ENCODE measurements around the gene RAB5IF.
"Not testable (repeated sequence)": the region's sequence is repeated elsewhere in the genome, so short reads cannot be mapped to it uniquely, and the experiment has no call there.

RAB5IF gene

DNA sequence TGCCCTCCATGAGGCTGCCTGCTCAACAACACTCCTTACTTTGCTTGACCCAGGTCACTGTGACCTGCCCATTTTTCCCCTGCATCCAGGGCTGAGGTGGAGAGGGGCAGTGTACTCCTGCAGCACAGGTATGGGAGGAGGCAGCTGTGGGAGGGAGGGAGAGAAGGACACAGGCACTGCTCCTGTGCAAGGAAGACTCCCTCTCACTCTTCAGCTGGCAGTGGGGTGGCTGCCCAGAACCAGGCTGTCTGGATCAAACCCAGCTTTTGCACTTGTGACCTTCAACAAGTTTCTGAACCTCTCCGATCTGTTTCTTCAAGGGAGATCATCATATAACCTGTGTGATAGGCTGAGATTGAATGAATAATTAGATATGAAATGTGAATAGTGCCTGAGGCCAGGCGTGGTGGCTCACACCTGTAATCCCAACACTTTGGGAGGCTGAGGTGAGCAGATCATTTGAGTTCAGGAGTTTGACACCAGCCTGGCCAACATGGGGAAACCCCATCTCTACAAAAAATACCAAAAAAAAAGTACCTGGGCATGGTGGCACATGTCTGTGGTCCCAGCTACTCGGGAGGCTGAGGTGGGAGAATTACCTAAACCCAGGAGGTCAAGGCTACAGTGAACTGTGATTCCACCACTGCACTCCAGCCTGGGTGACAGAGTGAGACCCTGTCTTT lies 18.1 kb upstream of the RAB5IF start:
- DNase-seq, result no peak

DNA sequence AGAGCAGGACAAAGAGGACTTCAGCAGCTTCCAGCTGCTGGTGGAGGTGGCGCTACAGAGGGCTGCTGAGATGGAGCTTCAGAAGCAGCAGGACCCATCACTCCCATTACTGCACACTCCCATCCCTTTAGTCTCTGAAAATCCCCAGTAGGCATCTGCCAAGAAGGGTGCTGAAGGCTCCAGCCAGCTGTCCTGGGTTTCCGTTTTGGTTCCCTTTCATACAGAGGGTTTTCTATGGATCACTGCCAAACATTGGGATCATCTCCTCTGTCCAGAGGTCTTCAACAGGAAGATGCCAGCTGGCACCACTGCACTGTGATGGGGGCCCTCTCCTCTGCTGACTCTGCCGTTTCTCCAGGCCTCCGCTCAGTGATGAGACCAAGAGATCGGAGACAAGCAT lies 14.3 kb upstream of the RAB5IF start:
- DNase-seq, result no peak

DNA sequence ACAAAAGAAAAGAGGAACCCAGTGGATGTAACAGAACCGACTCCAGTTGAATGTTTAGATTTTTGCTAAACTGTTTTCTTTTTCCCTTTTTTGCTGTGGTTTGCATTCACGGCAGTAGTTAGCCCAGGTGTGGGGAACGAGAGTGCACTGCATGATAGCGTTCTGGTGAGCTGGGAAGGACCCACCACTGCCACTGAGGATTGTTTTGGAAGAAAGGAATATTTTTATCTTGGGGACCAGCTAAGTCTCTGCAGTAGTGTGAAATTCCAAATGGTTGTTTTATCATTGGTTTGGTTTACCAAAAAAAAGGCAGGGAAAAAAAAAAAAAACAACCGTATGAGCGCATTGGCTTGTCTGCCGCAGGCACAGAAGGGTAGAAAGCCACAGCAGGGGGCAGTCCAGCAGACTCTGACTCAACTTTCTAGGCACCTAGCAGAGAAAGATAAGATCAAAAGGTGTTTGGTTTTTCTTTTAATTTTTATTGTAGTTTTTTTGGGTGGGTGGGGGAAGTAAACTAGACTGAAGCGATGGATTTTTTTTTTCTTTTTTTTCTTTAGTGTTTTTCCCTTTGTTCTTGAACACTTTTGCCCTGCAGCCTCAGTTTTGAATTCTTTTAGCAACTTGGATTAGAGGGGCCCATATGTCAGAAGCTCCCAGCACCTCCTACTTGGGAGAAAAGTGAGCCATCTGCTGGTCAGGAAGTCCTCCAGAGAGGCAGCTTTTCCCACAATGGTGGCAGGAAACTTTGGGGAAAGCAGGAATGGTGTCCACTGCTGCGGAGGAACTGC lies 13.5 kb upstream of the RAB5IF start:
- DNase-seq, result no peak

DNA sequence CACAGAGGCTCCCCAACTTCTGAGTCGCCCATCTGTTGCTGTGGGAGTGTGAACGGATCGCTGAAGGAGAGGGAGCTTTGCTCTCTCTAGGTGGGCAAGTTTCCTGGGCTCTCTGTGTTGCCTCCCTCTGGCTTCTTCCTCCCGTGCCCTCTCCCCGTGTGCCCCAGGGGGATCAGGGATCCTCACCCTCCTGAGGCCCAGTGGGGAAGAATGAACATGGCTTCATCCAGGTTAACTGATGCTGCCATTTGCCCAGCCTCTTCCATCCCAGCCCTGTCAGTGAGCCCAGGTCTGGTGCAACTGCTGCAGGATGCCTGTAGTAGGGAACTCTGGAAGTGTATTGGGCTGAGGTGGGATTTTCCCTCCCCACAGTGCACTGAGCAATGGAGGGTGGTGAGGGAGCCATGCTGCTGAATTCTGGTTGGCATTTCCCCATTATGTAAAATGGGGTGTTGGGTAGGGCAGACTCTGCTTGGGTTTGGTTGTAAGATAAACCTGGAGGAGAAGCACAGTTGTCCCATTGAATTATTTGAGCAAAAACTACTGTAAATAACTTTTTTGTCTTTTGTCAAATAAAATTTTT lies 12.1 kb upstream of the RAB5IF start:
- DNase-seq, result no peak

DNA sequence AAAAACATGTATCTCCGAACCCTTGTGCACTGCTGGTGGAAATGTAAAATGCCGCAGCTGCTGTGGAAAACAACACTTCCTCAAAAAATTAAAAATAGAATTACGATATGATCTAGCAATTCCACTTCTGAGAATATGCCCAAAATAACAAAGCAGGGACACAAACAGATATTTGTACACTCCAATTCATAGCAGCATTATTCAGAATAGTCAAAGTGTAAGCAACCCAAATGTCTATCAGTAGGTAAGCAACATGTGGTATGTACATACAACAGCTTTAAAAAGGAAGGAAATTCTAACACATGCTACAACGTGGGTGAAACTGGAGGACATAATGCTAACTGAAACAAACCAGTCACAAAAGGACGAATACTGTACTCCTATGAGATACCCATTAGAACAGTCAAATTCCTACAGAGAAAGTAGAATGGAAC lies 5.7 kb upstream of the RAB5IF start:
- DNase-seq, result peak; percentile 57 to 72

DNA sequence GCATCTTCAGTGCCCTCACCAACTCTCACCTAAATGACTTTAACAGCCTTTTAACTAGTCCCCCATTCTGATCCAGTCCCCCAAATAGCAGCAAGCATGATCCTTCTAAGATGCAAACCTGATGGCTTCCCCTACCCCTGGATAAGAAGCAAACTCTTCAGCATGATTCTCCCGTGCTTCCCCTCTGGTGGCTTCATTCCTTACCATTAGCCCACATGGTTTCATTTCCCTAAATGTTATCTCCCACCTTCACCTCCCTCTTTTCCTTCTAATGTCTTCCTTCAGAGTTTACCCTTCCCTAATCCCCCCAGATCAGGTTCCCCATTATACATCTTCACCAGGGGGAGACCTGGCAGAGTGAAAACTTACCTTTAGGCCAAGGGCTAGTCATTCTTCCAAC lies 4.0 kb upstream of the RAB5IF start:
- peak; percentile 51 to 72 for DNase-seq

DNA sequence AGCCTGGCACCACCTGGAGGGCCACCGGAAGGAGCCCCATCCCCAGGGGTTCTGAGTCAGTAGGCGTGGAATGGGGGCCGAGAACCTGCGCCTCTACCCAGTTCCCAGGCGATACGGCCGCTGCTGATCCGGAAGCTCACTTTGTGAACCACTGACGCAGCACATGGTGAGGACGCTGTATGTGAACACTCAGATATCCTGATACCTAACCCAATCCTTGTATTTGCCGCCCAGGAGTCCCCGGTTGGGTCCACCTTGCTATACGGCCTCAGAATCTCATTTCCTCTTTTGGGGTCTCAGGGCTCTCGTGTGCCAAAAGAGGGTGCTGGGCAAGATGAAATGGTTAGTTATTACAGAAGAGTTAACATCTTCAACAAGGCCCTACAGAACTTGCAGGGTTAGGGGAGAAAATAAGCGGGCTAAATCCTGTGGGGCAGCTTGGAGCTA lies 604 bp upstream of the RAB5IF start:
- peak; percentile 29 to 57 for DNase-seq

DNA sequence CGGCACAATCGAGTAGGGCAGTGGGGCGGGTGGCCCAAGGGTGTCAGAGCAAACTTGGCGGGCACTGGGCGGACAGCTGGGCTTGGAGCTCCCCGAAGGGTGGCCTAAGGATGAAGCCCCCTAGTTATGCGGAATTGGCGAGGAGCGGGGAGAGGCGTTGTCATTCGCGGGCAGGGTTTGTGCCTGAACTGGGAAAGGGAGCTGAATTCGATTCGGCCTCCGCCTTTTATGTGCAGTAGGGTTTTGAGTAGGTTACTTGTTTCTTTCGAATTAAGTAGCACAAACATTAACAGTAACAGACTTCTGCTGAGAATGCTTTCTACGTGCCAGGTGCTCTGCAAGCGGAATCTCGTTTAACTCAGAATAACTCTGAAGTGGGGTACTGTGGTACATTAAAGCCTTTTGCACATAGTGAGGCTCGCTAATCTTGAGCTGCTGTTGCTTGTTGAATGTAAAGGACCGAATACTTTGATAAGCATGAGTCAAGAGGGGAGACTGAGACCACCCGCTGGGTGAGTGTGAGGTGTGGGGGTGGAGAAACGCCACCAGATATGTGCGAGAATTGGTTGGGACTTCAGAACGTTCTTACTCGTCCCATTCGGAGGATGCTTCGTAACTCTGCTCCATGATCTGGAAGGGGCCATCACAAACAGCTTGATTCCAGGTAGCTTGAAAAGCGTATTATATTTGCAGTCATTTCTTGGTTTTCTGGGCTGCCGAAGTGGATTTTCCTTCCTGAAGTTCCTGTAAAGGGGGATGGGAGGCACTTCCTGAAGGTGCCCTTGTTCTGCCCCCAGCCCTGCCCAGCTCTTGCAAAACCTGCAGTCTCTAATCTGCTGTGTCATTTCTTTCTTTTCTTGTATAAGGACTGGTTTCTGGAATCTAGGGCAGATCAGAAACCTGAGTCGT lies 833 bp downstream of the RAB5IF start:
- DNase-seq, result peak; percentile 83 to 86

DNA sequence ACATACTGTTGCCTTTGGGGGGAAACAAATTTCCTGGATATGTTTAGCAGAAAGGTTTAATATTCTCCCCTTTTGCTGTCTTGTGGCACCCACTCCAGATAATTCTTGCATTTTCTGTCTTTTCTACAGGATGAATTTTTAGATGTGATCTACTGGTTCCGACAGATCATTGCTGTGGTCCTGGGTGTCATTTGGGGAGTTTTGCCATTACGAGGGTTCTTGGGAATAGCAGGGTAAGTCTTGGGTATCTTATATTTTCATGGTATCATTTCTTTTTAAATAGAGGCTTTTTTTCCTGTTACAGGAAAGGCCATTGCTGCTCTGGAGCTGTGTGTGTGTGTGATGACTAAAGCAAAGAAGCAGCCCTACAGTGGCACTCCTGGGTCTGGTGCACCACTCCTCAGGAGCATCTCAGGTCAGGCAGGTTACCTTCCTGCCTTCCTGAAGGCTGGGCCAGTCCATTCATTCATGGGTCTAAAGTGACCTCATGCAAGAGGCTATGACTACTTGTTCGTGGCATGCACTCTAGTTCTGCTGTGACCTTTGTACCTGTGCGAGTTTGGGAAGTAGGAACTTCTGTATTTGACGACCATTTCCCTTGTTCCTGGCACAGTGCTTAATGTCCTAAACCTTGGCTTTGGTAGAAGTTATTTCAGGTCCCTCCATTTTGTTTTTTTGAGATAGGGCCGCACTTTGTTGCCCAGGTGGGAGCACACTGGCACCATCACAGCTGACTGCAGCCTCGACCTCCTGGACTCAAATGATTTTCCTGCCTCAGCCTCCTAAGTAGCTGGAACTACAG lies 2.2 kb downstream of the RAB5IF start:
- DNase-seq, result peak in 1 of 2 donors; percentile 35

DNA sequence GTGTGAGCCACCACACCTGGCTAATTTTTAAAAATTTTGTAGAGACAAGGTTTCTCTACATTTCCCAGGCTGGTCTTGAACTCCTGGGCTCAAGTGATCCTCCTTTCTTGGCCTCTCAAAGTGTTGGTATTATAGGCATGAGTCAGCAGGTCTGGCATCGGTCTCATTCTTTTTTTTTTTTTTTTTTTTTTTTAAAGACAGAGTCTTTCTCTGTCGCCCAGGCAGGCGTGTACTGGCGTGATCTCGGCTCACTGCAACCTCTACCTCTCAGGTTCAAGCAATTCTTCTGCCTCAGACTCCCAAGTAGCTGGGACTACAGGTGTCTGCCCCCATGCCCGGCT lies 2.8 kb downstream of the RAB5IF start:
- DNase-seq, result not testable (repeated sequence)

DNA sequence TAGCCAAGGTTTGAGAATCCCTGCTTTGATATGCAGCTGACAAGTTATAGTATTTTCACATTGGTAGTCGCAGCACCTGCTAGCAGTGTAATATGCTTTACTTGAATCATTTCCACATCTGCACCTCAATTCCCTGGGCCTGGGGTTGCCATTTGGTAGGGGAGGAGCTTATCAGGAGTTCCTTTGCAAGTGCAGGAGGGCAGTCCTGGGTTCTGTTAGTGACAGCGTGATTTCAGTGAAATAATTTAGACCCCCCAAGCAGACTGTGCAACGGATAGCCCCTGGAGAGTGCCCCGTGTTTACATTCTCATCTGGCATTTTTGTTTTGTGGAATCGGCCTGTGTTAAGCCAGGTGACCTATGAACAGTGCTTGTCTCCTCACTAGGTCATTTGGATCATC lies 6.0 kb downstream of the RAB5IF start:
- no peak for DNase-seq

DNA sequence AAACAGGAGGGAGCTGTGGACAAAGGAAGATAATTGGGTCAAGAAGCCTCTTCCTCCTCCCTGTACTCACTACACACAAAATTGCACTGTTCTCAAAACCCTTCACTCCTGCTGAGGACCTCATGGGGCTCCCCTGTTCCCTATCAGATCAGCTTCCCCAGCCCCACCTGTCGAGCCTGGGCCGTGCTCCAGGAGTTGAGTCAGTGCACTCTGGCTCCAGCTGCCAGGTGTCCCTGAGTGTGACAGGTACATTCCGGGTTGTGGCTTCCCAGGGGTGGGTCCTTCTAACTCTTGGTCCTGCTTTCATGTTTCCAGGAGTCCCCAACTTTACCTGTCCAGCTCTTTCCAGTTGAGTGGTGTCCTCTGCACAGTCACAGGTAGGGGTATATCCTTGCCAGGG lies 8.4 kb downstream of the RAB5IF start:
- no peak for DNase-seq

DNA sequence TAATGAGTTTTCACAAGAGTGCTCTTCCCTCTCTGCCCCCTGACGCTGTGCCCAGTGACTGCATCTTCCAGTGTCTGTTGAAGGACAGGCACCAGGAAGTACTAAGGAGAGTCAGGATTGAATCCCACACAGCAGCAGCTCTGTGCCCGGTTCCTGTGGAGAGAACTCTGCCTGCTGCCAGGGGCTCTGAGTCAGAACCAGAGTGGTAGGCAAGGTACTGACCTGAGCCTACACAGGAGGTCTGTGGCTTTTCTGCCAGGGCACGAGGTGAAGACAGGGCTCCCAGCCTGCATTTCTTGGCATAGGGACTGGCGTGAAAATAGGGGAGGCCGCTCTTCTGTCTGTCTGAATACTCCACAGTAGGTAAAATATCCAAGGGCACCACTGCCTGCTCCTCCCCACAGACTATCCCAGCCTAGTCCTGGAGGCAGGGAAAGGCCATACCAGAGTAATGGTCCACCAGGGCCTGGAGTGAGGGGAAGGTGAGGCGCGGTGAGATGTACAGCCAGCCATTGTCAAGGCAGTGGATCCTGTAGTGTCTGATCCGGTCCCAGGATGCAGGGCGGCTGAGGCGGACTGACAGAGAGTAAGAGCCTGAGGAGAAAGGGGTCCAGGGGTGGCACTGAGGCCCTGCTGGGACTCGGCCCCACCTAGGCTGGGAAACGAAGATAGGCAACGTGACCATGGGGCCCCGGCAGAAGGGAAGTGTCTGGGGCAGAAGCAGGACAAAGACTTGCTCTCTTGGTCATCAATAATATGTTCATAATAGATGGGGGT lies 9.4 kb downstream of the RAB5IF start:
- no peak for DNase-seq

DNA sequence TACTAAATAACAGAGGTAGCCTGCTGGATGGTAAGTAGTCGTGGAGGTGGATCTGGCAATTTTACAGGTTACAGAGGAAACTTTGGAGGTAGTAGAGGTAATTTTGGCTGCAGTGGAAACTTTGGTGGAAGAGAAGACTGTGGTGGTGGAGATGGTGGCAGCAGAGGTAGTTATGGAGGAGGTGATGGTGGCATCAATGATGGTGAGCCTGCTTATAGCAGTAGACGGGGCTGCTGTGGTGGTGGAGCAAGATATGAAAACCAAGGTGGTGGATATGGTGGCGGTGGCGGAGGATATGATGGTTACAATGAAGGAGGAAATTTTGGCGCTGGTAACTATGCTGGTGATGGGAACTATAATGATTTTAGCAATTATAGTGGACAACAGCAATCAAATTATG lies 15.3 kb downstream of the RAB5IF start:
- no peak for DNase-seq

DNA sequence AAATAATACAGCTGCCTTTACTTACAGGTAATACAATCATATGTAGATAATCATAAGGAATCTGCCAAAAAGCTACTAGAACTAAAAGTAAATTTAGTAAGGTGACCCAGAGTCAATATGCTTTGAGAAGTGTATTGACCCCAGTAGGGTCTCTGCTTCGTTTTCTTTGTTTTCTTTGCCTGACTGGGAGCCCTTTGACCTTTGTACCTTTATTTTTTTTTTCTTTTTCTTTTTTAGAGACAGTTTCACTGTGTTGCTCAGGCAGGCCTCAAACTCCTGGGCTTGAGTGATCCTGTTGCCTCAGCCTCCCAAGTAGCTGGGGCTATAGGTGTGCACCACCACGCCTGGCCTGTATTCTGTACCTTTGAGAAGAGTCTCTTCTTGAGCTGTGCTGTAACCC lies 17.9 kb downstream of the RAB5IF start:
- DNase-seq, result no peak

DNA sequence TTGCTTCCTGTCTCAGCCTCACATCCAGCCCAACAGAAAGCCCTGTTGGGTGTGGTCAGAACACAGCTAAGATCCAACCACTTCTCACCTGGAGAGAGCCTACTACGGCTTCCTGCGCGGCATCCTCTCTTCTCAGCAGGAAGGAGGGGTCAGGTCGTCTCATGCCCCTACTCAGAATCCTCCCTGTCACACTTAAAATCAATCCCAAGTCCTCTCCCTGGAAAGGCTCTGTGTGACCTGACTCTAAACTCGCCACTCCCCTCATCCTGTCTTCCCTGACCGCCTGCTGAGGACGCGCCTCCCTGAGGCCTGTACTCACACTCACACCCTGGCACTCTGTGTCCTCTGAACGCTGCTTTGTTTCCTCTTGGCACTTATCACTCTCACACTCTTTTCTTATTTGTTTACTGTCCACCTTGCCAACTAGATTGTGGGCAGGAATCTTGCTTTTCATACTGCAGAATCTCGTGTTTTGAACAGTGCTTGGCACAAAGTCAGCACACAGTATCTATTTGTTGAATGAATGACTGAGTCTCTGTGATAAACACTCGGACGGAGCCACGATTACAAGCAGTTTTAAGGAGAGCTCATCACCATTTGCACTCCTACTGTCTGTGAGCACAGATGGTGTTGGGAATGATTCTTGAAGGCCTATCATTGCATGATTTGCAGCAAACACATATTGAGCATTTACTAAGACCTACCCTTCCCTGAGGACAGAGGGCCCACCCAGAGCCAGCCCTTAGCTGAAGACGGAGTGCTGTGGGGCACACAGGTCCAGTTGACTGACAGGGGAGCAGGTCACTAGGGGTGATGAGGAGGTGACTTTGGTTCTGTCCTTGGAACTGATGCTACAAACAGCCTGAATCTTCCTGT lies 18.7 kb downstream of the RAB5IF start:
- no peak for DNase-seq

DNA sequence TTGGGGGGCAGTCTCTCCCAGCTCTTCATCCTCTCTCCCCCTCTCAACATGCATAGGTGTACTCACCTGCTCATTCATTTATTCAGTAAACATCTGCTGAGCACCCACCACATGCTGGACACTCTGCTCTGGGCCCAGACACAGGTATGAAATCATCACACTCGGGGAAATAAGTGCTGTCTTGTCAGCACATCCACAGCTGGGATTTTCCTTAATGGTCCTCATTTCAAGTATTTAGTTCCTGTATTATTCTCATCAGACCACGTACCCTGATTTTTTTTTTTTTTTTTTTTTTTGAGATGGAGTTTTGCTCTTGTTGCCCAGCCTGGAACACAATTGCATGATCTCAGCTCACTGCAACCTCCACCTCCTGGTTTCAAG lies 19.4 kb downstream of the RAB5IF start:
- no peak for DNase-seq

DNA sequence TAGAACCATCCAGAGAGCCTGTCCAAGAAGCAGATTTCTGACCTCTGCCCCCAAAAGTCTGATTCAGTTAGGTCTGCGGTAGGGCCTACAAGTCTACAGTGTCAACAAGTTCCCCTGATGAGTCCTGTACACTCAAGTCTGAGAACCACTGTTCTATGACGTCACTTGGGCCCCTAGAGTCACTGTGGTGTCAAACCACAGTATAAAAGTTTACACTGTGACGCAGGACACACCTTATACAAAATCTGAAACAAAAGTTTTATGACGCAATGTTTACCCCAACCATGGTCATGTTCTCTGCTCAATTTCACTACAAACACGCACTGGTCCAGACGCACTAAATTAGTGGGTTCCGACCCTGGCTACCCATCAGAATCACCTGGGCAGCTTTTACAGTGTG lies 22.5 kb downstream of the RAB5IF start:
- no peak for DNase-seq

DNA sequence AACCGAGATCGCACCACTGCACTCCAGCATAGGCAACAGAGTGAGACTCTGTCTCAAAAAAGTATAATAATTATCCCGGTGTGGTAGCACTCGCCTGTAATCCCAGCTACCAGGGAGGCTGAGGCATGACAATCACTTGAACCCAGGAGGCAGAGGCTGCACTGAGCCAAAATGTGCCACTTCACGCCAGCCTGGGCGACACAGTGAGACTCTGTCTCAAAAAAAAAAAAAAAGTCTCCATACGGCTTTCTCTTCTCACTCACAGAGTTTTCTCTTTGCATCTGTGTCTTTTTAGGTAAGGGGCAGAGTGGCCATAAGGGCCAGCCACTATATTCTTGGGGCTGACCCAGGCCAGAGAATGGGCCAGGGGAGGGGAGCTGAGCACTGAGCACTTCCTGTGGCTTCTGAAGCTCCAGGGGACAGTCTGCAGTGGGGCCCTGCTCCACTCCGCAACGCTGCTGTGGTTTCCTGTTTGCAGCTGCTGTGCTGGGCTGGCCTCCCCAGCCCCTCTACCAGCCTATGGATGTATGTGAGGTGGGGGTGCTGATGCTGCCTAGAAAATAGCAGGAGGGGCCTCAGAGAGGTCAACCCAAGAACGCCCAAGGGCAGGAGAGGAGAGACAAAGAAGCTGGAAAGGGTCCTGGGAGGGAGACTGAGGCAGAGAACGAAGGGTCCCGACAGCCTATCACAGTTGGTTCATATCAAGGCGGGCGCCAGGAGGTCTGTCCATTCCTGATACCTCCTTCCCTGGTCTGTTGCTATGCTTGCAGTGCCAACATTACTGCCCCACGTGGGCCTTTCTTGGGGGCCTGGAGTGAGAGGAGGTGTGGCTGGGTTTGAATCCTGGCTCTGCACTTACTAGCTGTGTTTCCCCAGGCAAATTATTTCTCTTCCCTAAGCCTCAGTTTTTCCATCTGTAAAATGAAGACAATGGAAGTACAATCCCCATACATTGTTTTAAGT lies 24.4 kb downstream of the RAB5IF start:
- DNase-seq, result no peak
